HEK293 (cell line): ENCODE results near the gene CELSR1.

Source experiments
- CTCF ChIA-PET: fragments of 350-600 bp; formaldehyde crosslinking; extraction: SDS; loops from one replicate; lab custom pipeline; 2021; ENCODE audit warnings: antibody characterized with exemption; lab: Yijun Ruan, JAX
- POLR2A ChIA-PET: fragments of 300-600 bp; formaldehyde crosslinking; extraction: SDS; loops from one replicate; lab custom pipeline; 2020; ENCODE audit warnings: antibody characterized with exemption, inconsistent platforms; lab: Yijun Ruan, JAX
- H3K27ac ChIP-seq: fragments of 200-500 bp; sonication (Bioruptor generic); 2 replicates; pipeline ENCODE4 v1.5.1; 2014; ENCODE audit warnings: low read depth, low read length, control low read depth, inconsistent platforms; ENCODE audit errors: extremely low read depth
- H3K36me3 ChIP-seq, 2 experiments: fragments of 200-500 bp in 1 of 2; sonication (Bioruptor generic) in 1 of 2; 1 replicate in 1 of 2; 2 replicates in 1 of 2; pipeline ENCODE4 v1.5.1; 2014 to 2017; ENCODE audit warnings: inconsistent platforms in 2 of 2, low read length in 2 of 2; ENCODE audit not compliant: control insufficient read depth in 2 of 2, insufficient read depth in 1 of 2
- H3K4me1 ChIP-seq: fragments of 200-500 bp; sonication (Bioruptor generic); 2 replicates; pipeline ENCODE4 v1.5.1; 2014; ENCODE audit warnings: mild to moderate bottlenecking, low read length, inconsistent platforms; ENCODE audit not compliant: control insufficient read depth, insufficient read depth
- H3K4me3 ChIP-seq: 2 replicates; pipeline ENCODE4 v1.5.1; 2011; ENCODE audit warnings: low read depth, mild to moderate bottlenecking, control low read depth, low read length, moderate library complexity
- H3K9me3 ChIP-seq: fragments of 200-500 bp; sonication (Bioruptor generic); 2 replicates; pipeline ENCODE4 v1.5.1; 2014; ENCODE audit warnings: low read depth, low read length, inconsistent platforms; ENCODE audit not compliant: control insufficient read depth, insufficient read depth
- EGR2 ChIP-seq: fragments of 450-650 bp; formaldehyde crosslinking; IDR thresholded peaks from 2 replicates; pipeline ENCODE4 v1.5.1; 2016; ENCODE audit warnings: low read depth, missing biosample characterization, missing genetic modification characterization
- GLI4 ChIP-seq: fragments of 450-650 bp; formaldehyde crosslinking; IDR thresholded peaks from 2 replicates; pipeline ENCODE4 v1.5.1; 2016; ENCODE audit warnings: missing biosample characterization, missing genetic modification characterization
- HOXC10 ChIP-seq: sonication (generic); formaldehyde crosslinking; IDR thresholded peaks from 2 replicates; pipeline ENCODE4 v1.8.1; 2023; ENCODE audit warnings: mild to moderate bottlenecking, missing genetic modification reagents
- RBAK ChIP-seq: fragments of 450-650 bp; formaldehyde crosslinking; IDR thresholded peaks from 2 replicates; pipeline ENCODE4 v1.5.1; 2016; ENCODE audit warnings: missing biosample characterization, missing genetic modification characterization
- SP2 ChIP-seq: fragments of 450-650 bp; formaldehyde crosslinking; IDR thresholded peaks from 2 replicates; pipeline ENCODE4 v1.5.1; 2016; ENCODE audit warnings: missing biosample characterization, missing genetic modification characterization
- ZFHX2 ChIP-seq: fragments of 450-650 bp; formaldehyde crosslinking; conservative IDR thresholded peaks from 2 replicates; pipeline ENCODE4 v1.5.1; 2016; ENCODE audit warnings: missing biosample characterization, missing genetic modification characterization
- ZFP37 ChIP-seq: fragments of 450-650 bp; formaldehyde crosslinking; IDR thresholded peaks from 2 replicates; pipeline ENCODE4 v1.5.1; 2016; ENCODE audit warnings: missing biosample characterization, missing genetic modification characterization
- ZFP41 ChIP-seq: fragments of 450-650 bp; formaldehyde crosslinking; IDR thresholded peaks from 2 replicates; pipeline ENCODE4 v1.5.1; 2016; ENCODE audit warnings: missing biosample characterization, missing genetic modification characterization, borderline replicate concordance
- ZNF10 ChIP-seq: fragments of 450-650 bp; formaldehyde crosslinking; IDR thresholded peaks from 2 replicates; pipeline ENCODE4 v1.5.1; 2017; ENCODE audit warnings: missing biosample characterization, missing genetic modification characterization
- ZNF140 ChIP-seq: fragments of 450-650 bp; formaldehyde crosslinking; IDR thresholded peaks from 2 replicates; pipeline ENCODE4 v1.5.1; 2016; ENCODE audit warnings: missing biosample characterization, missing genetic modification characterization
- ZNF2 ChIP-seq: fragments of 450-650 bp; formaldehyde crosslinking; IDR thresholded peaks from 2 replicates; pipeline ENCODE4 v1.5.1; 2016; ENCODE audit warnings: missing biosample characterization, missing genetic modification characterization
- ZNF292 ChIP-seq: fragments of 450-650 bp; formaldehyde crosslinking; IDR thresholded peaks from 2 replicates; pipeline ENCODE4 v1.5.1; 2016; ENCODE audit warnings: low read depth, missing biosample characterization, missing genetic modification characterization, borderline replicate concordance
- ZNF324 ChIP-seq: fragments of 450-650 bp; formaldehyde crosslinking; IDR thresholded peaks from 2 replicates; pipeline ENCODE4 v1.5.1; 2016; ENCODE audit warnings: missing biosample characterization, missing genetic modification characterization
- ZNF501 ChIP-seq: fragments of 450-650 bp; formaldehyde crosslinking; IDR thresholded peaks from 2 replicates; pipeline ENCODE4 v1.5.1; 2016; ENCODE audit warnings: missing biosample characterization, missing genetic modification characterization
- ZNF549 ChIP-seq: fragments of 450-650 bp; IDR thresholded peaks from 2 replicates; pipeline ENCODE4 v1.5.1; 2018; ENCODE audit warnings: missing biosample characterization, missing genetic modification characterization, mild to moderate bottlenecking, inconsistent platforms, moderate library complexity
- ZNF692 ChIP-seq: fragments of 450-650 bp; formaldehyde crosslinking; IDR thresholded peaks from 2 replicates; pipeline ENCODE4 v1.5.1; 2016; ENCODE audit warnings: missing biosample characterization, missing genetic modification characterization
- ZNF776 ChIP-seq: fragments of 450-650 bp; formaldehyde crosslinking; IDR thresholded peaks from 2 replicates; pipeline ENCODE4 v1.5.0; 2017; ENCODE audit warnings: missing biosample characterization, missing genetic modification characterization, borderline replicate concordance
- ZSCAN23 ChIP-seq: fragments of 450-650 bp; formaldehyde crosslinking; IDR thresholded peaks from 2 replicates; pipeline ENCODE4 v1.5.1; 2016; ENCODE audit warnings: missing biosample characterization, missing genetic modification characterization
- ZXDB ChIP-seq: fragments of 450-650 bp; formaldehyde crosslinking; IDR thresholded peaks from 2 replicates; pipeline ENCODE4 v1.5.1; 2016; ENCODE audit warnings: missing biosample characterization, missing genetic modification characterization
- TF ChIP-seq, protein P1 (sequence below): fragments of 450-650 bp; formaldehyde crosslinking; IDR thresholded peaks from 2 replicates; pipeline ENCODE4 v1.5.0; 2017; ENCODE audit warnings: missing biosample characterization, missing genetic modification characterization, borderline replicate concordance
- TF ChIP-seq, protein P2 (sequence below): fragments of 450-650 bp; formaldehyde crosslinking; IDR thresholded peaks from 2 replicates; pipeline ENCODE4 v1.5.1; 2016; ENCODE audit warnings: missing biosample characterization, missing genetic modification characterization
- TF ChIP-seq, protein P3 (sequence below): fragments of 450-650 bp; formaldehyde crosslinking; IDR thresholded peaks from 2 replicates; pipeline ENCODE4 v1.5.1; 2017; ENCODE audit warnings: missing biosample characterization, missing genetic modification characterization
- TF ChIP-seq, protein P4 (sequence below): fragments of 450-650 bp; formaldehyde crosslinking; IDR thresholded peaks from 2 replicates; pipeline ENCODE4 v1.5.1; 2016; ENCODE audit warnings: missing biosample characterization, missing genetic modification characterization

Gene CELSR1

DNA sequence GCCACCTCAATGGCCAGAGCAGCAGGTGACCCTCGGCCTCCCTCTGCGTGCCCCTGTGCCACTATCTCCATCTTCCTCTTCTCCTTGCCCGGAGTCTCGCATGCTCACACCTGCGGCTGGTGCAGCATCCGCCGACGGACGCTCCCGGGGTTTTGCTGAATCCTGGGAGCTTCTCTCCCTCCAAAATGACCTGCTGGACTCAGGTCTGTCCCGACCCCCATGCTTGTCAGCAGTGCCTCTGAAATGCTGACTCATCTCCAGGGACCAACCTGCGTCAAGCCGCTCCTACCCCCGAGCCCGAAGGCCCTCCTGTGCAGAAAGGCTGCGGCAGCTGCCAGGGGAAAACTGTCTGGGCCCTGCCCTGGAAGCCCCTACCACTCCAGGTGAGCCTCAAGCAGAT lies 58.4 kb downstream of the CELSR1 start (continued):
- TF ChIP-seq ZNF692 (tag by site-specific recombination) (no peak), ZFP37 (tag by site-specific recombination) (no peak)
- TF ChIP-seq, protein P1, sequence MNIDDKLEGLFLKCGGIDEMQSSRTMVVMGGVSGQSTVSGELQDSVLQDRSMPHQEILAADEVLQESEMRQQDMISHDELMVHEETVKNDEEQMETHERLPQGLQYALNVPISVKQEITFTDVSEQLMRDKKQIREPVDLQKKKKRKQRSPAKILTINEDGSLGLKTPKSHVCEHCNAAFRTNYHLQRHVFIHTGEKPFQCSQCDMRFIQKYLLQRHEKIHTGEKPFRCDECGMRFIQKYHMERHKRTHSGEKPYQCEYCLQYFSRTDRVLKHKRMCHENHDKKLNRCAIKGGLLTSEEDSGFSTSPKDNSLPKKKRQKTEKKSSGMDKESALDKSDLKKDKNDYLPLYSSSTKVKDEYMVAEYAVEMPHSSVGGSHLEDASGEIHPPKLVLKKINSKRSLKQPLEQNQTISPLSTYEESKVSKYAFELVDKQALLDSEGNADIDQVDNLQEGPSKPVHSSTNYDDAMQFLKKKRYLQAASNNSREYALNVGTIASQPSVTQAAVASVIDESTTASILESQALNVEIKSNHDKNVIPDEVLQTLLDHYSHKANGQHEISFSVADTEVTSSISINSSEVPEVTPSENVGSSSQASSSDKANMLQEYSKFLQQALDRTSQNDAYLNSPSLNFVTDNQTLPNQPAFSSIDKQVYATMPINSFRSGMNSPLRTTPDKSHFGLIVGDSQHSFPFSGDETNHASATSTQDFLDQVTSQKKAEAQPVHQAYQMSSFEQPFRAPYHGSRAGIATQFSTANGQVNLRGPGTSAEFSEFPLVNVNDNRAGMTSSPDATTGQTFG (tag by site-specific recombination) = no peak

DNA sequence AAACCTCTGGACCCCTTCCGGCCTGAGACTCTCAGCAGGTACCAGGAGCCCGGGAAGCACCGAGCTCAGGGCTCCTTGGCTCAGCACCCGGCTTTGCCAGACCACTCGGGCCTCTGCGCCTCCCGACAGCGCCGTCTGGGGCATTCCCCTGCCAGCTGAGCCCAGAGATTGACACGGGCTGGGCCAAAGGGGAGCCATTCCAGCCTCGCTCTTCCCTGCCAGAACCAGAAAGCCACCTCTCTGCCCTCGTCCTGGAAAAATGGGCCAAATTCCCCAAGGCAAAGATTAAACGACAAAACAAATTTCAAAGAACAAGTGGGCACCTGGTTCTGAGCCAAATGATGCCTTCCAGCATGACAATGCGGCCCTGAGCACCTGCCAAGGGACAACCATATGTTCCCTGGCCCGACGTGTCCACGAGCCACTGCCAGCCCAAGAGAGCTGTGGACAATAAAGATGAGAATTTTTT lies 59.3 kb downstream of the CELSR1 start:
- Histone ChIP-seq H3K27ac (no peak overlapping the region), H3K4me1 (peaks cover 3% of the 10 kb centered on the region; the same call in 1 of the 2 replicates), H3K36me3 (no peaks in the 10 kb centered on the region), H3K9me3 (no peaks in the 10 kb centered on the region)
- POLR2A ChIA-PET = no interaction called here
- CTCF ChIA-PET = interaction anchor here (0.9 to 1.0 kb wide), 2 partner anchors 110 to 111 kb away, joined by 4 to 5 read pairs; no protein-coding TSS in a partner anchor
- no peak for TF ChIP-seq ZNF10
- TF ChIP-seq SP2 = no peak
- no peak for TF ChIP-seq ZFP37 (tag by site-specific recombination)
- TF ChIP-seq GLI4 (tag by site-specific recombination) = no peak
- TF ChIP-seq ZNF501 (tag by site-specific recombination) = no peak
- TF ChIP-seq, all 188 proteins: peak for 0
- H3K4me3 ChIP-seq = no peak overlapping the region

DNA sequence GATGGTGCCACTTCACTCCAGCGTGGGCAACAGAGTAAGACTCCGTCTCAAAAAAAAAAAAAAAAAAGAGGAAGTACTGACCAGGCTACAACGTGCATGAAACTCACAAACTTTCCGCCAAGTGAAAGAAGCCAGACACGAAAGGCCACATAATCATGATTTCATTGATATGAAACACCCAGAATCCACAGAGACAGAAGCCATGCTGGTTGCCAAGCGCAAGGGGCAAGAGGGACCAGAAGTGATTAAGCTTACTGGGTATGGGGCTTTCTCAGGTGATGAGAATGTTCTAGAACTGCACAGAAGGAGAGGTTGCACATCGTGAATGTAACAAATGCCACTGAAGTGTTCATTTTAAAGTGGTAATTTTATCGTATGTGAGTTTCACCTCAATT lies 60.9 kb downstream of the CELSR1 start:
- Histone ChIP-seq H3K9me3 (no peaks in the 10 kb centered on the region), H3K4me1 (peaks cover 3% of the 10 kb centered on the region; the same call in 1 of the 2 replicates), H3K36me3 (no peaks in the 10 kb centered on the region), H3K4me3 (no peak overlapping the region), H3K27ac (no peak overlapping the region)
- ChIA-PET POLR2A (no interaction called here), CTCF (no interaction called here)
- TF ChIP-seq ZNF549 (tag by site-specific recombination) (no peak), ZNF776 (tag by site-specific recombination) (no peak), RBAK (tag by site-specific recombination) (no peak), HOXC10 (CRISPR knock-in tag) (no peak), ZFP41 (tag by site-specific recombination) (no peak), ZNF324 (no peak), ZFP37 (tag by site-specific recombination) (no peak), ZFHX2 (tag by site-specific recombination) (no peak), EGR2 (tag by site-specific recombination) (no peak), ZNF140 (tag by site-specific recombination) (no peak), ZXDB (tag by site-specific recombination) (no peak), ZNF292 (tag by site-specific recombination) (no peak), ZNF2 (tag by site-specific recombination) (no peak), ZSCAN23 (tag by site-specific recombination) (no peak)
- TF ChIP-seq, protein P2, sequence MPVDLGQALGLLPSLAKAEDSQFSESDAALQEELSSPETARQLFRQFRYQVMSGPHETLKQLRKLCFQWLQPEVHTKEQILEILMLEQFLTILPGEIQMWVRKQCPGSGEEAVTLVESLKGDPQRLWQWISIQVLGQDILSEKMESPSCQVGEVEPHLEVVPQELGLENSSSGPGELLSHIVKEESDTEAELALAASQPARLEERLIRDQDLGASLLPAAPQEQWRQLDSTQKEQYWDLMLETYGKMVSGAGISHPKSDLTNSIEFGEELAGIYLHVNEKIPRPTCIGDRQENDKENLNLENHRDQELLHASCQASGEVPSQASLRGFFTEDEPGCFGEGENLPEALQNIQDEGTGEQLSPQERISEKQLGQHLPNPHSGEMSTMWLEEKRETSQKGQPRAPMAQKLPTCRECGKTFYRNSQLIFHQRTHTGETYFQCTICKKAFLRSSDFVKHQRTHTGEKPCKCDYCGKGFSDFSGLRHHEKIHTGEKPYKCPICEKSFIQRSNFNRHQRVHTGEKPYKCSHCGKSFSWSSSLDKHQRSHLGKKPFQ (tag by site-specific recombination) = no peak
- TF ChIP-seq, protein P3, sequence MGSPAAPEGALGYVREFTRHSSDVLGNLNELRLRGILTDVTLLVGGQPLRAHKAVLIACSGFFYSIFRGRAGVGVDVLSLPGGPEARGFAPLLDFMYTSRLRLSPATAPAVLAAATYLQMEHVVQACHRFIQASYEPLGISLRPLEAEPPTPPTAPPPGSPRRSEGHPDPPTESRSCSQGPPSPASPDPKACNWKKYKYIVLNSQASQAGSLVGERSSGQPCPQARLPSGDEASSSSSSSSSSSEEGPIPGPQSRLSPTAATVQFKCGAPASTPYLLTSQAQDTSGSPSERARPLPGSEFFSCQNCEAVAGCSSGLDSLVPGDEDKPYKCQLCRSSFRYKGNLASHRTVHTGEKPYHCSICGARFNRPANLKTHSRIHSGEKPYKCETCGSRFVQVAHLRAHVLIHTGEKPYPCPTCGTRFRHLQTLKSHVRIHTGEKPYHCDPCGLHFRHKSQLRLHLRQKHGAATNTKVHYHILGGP = no peak
- TF ChIP-seq, protein P4, sequence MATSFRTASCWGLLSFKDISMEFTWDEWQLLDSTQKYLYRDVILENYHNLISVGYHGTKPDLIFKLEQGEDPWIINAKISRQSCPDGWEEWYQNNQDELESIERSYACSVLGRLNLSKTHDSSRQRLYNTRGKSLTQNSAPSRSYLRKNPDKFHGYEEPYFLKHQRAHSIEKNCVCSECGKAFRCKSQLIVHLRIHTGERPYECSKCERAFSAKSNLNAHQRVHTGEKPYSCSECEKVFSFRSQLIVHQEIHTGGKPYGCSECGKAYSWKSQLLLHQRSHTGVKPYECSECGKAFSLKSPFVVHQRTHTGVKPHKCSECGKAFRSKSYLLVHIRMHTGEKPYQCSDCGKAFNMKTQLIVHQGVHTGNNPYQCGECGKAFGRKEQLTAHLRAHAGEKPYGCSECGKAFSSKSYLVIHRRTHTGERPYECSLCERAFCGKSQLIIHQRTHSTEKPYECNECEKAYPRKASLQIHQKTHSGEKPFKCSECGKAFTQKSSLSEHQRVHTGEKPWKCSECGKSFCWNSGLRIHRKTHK (tag by site-specific recombination) = no peak
- TF ChIP-seq, protein P1 (tag by site-specific recombination) = no peak
